Activated CD8-positive, alpha-beta memory T cell treated with anti-CD3 and anti-CD28 coated beads for 4 hours (primary cell): ENCODE measurements around the gene NSF.
"Not testable (repeated sequence)": the region's sequence is repeated elsewhere in the genome, so short reads cannot be mapped to it uniquely, and the experiment has no call there.

Source experiments
- DNase-seq, 2 donors: peaks; one replicate each; pipeline ENCODE4 v3.0.0-alpha.2; 2020; ENCODE audit warnings: low read depth in 2 of 2

NSF gene

GRCh38 chr17:46773676-46774075 lies 183.2 kb downstream of the NSF start:
- no peak for DNase-seq

GRCh38 chr17:46774108-46774737 lies 183.8 kb downstream of the NSF start:
- no peak for DNase-seq

- no peak for DNase-seq
These were observed 186.0 kb downstream of the NSF start for GRCh38 chr17:46776298-46777005.

- no peak for DNase-seq
These were observed 187.8 kb downstream of the NSF start for GRCh38 chr17:46777943-46778915.

GRCh38 chr17:46780003-46780373 lies 189.5 kb downstream of the NSF start:
- no peak for DNase-seq

- DNase-seq = no peak
These were observed 191.9 kb downstream of the NSF start for GRCh38 chr17:46782250-46782953.

- no peak for DNase-seq
These were observed 192.6 kb downstream of the NSF start for GRCh38 chr17:46783031-46783593.

- no peak for DNase-seq
These were observed 195.2 kb downstream of the NSF start for GRCh38 chr17:46785696-46786095.

- no peak for DNase-seq
These were observed 197.0 kb downstream of the NSF start for GRCh38 chr17:46787478-46787877.

GRCh38 chr17:46788300-46788699 lies 197.8 kb downstream of the NSF start:
- no peak for DNase-seq

GRCh38 chr17:46788796-46789195 lies 198.3 kb downstream of the NSF start:
- no peak for DNase-seq

- DNase-seq = no peak
These were observed 199.1 kb downstream of the NSF start for GRCh38 chr17:46789610-46790009.

GRCh38 chr17:46790216-46790615 lies 199.7 kb downstream of the NSF start:
- no peak for DNase-seq

GRCh38 chr17:46791531-46791930 lies 201.1 kb downstream of the NSF start:
- DNase-seq = no peak

GRCh38 chr17:46792071-46792470 lies 201.6 kb downstream of the NSF start:
- no peak for DNase-seq

- DNase-seq = not testable (repeated sequence)
These were observed 202.6 kb downstream of the NSF start for GRCh38 chr17:46793023-46793422.

- no peak for DNase-seq
These were observed 203.1 kb downstream of the NSF start for GRCh38 chr17:46793541-46793940.

- no peak for DNase-seq
These were observed 203.8 kb downstream of the NSF start for GRCh38 chr17:46794318-46794717.

GRCh38 chr17:46795379-46795952 lies 205.0 kb downstream of the NSF start:
- DNase-seq = no peak

- no peak for DNase-seq
These were observed 205.6 kb downstream of the NSF start for GRCh38 chr17:46796084-46796483.

- DNase-seq = no peak
These were observed 206.1 kb downstream of the NSF start for GRCh38 chr17:46796524-46796923.
